DOHH2 (cell line): ENCODE measurements around the gene CLTA.
"Not testable (repeated sequence)": the region's sequence is repeated elsewhere in the genome, so short reads cannot be mapped to it uniquely, and the experiment has no call there.

Source experiments
- H3F3A ChIP-seq: fragments of 200-600 bp; sonication (generic), shearing (Covaris generic); 2 replicates; pipeline ENCODE4 v1.6.0; 2016; ENCODE audit warnings: antibody characterized with exemption, mild to moderate bottlenecking; ENCODE audit not compliant: control insufficient read depth, insufficient read depth
- H3K27ac ChIP-seq: fragments of 200-600 bp; sonication (generic); 2 replicates; pipeline ENCODE4 v1.5.1; 2014; ENCODE audit warnings: low read depth, mild to moderate bottlenecking, low read length, moderate library complexity
- H3K27me3 ChIP-seq: fragments of 200-600 bp; sonication (generic); 2 replicates; pipeline ENCODE4 v1.6.1; 2014; ENCODE audit warnings: mild to moderate bottlenecking, low read length, mixed read lengths; ENCODE audit not compliant: control insufficient read depth
- H3K36me3 ChIP-seq: fragments of 200-600 bp; sonication (generic); 2 replicates; pipeline ENCODE4 v1.6.1; 2014; ENCODE audit warnings: mild to moderate bottlenecking, low read length, moderate library complexity, mixed read lengths; ENCODE audit not compliant: control insufficient read depth
- H3K4me1 ChIP-seq: fragments of 200-600 bp; sonication (generic); 2 replicates; pipeline ENCODE4 v1.6.1; 2014; ENCODE audit warnings: mild to moderate bottlenecking, low read length, mixed read lengths; ENCODE audit not compliant: control insufficient read depth
- H3K4me2 ChIP-seq: fragments of 200-600 bp; sonication (generic); 2 replicates; pipeline ENCODE4 v1.6.0; 2014; ENCODE audit warnings: mild to moderate bottlenecking, low read length, moderate library complexity
- H3K4me3 ChIP-seq: fragments of 200-600 bp; sonication (generic); 2 replicates; pipeline ENCODE4 v1.5.1; 2014; ENCODE audit warnings: mild to moderate bottlenecking, low read length, mixed read lengths
- H3K79me2 ChIP-seq: fragments of 200-600 bp; sonication (generic); 2 replicates; pipeline ENCODE4 v1.6.1; 2014; ENCODE audit warnings: mild to moderate bottlenecking, low read length, mixed read lengths; ENCODE audit not compliant: control insufficient read depth
- H3K9me2 ChIP-seq: fragments of 200-600 bp; sonication (generic); replicated peaks from 2 replicates; pipeline ENCODE4 v1.6.1; 2014; ENCODE audit warnings: mild to moderate bottlenecking, low read length, mixed read lengths; ENCODE audit not compliant: control insufficient read depth
- H3K9me3 ChIP-seq: fragments of 200-600 bp; sonication (generic); 2 replicates; pipeline ENCODE4 v1.6.1; 2014; ENCODE audit warnings: antibody characterized with exemption, low read length, mixed read lengths; ENCODE audit not compliant: control insufficient read depth, insufficient read depth
- H4K20me1 ChIP-seq: fragments of 200-600 bp; sonication (generic); 2 replicates; pipeline ENCODE4 v1.6.0; 2014; ENCODE audit warnings: low read depth, mild to moderate bottlenecking, antibody characterized with exemption, low read length, moderate library complexity; ENCODE audit not compliant: control insufficient read depth, insufficient read depth
- EZH2phosphoT487 ChIP-seq: fragments of 200-600 bp; sonication (generic); IDR thresholded peaks from 2 replicates; pipeline ENCODE4 v1.6.1; 2017; ENCODE audit warnings: borderline replicate concordance, mild to moderate bottlenecking, antibody characterized with exemption, low read length, moderate library complexity, mixed read lengths
- TF ChIP-seq, protein P1 (sequence below): fragments of 200-600 bp; sonication (generic); IDR thresholded peaks from one replicate; pipeline ENCODE4 v1.5.1; 2014; ENCODE audit warnings: antibody characterized with exemption, mild to moderate bottlenecking, low read depth, low read length; ENCODE audit not compliant: poor library complexity, severe bottlenecking

The CLTA gene

DNA sequence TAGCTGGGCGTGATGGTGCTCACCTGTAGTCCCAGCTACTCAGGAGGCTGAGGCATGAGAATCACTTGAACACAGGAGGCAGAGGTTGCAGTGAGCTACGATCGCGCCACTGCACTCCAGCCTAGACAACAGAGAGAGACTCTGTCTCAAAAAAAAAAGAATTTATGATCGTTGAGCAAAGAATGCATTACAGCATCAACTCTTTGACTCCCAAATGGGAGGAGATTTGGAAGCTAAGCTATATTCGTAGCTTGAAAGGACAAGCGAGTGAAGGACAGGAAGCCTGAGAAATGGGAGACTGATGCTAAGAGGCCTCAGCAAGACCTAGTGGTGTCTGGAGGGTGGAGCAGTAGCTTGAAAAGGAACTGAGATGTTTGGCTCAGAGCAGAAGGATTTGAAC lies 31.8 kb upstream of the CLTA start:
- Histone ChIP-seq H3K27me3 (peaks cover 1% of the 10 kb centered on the region; the same call in 1 of the 2 replicates), H3K36me3 (no peaks in the 10 kb centered on the region), H3K27ac (no peak overlapping the region), H3K4me1 (peaks cover 8% of the 10 kb centered on the region), H4K20me1 (no peaks in the 10 kb centered on the region), H3K4me3 (no peak overlapping the region), H3K79me2 (no peaks in the 10 kb centered on the region), H3K9me3 (no peaks in the 10 kb centered on the region), H3K9me2 (no peaks in the 10 kb centered on the region), H3F3A (peaks cover 6% of the 10 kb centered on the region; the same call in 1 of the 2 replicates), H3K4me2 (no peak overlapping the region)
- TF ChIP-seq, protein P1, sequence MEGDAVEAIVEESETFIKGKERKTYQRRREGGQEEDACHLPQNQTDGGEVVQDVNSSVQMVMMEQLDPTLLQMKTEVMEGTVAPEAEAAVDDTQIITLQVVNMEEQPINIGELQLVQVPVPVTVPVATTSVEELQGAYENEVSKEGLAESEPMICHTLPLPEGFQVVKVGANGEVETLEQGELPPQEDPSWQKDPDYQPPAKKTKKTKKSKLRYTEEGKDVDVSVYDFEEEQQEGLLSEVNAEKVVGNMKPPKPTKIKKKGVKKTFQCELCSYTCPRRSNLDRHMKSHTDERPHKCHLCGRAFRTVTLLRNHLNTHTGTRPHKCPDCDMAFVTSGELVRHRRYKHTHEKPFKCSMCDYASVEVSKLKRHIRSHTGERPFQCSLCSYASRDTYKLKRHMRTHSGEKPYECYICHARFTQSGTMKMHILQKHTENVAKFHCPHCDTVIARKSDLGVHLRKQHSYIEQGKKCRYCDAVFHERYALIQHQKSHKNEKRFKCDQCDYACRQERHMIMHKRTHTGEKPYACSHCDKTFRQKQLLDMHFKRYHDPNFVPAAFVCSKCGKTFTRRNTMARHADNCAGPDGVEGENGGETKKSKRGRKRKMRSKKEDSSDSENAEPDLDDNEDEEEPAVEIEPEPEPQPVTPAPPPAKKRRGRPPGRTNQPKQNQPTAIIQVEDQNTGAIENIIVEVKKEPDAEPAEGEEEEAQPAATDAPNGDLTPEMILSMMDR: no peak
- TF ChIP-seq EZH2phosphoT487: no peak

DNA sequence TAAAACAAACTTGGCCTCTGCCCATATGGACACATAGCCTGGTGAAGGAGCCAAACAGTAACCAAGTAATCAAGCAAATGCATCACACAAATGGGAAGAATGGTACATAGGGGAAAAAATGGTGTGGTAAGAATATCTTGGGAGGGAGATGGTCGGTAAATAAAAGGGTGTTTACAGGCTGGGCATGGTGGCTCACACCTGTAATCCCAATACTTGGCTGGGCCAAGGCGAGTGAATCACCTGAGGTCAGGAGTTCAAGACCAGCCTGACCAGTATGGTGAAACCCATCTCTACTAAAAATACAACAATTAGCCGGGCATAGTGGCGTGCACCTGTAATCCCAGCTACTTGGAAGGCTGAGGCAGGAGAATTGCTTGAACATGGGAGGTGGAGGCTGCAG lies 31.2 kb upstream of the CLTA start:
- H3K36me3 ChIP-seq, H3K9me2 ChIP-seq, H3K79me2 ChIP-seq, H3K27me3 ChIP-seq, H3F3A ChIP-seq, H3K9me3 ChIP-seq, H3K4me1 ChIP-seq, H4K20me1 ChIP-seq, H3K4me2 ChIP-seq, H3K27ac ChIP-seq, H3K4me3 ChIP-seq: not testable (repeated sequence)

DNA sequence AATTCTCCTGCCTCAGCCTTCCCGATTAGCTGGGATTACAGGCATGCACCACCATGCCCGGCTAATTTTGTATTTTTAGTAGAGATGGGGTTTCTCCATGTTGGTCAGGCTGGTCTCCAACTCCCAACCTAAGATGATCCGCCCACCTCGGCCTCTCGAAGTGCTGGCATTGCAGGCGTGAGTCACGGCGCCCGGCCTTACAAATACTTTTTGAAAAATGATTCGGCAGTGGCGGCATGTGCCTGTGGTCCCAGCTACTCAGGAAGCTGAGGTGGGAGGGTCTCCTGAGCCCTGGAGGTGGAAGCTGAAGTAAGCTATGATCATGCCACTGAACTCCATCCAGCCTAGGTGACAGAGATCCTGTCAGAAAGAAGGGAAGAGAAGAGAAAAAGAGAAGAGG lies 30.6 kb upstream of the CLTA start:
- not testable (repeated sequence) for H3K79me2 ChIP-seq, H3K36me3 ChIP-seq, H3F3A ChIP-seq, H3K9me2 ChIP-seq, H3K4me3 ChIP-seq, H4K20me1 ChIP-seq, H3K4me1 ChIP-seq, H3K4me2 ChIP-seq, H3K9me3 ChIP-seq, H3K27ac ChIP-seq
- peaks cover 12% of the 10 kb centered on the region; the same call in 1 of the 2 replicates for H3K27me3 ChIP-seq

DNA sequence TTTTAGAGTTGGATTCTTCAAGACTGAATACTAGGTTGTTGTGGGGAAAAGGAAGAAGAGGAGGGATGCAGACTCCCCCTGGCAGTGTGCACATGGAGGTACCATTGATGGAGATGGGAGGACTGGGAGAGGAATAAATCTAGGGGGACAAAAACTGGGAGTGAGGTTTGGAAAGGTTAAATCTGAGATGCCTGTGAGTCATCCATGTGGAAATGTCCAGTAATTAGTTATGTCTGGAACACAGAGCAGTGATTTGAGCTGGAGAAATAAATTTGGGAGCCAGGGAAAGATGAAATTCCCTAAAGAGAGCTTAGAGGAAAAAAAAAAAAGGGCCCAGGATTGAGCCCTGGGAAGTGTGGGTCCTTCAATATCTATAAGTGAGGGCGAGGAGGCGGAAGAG lies 29.5 kb upstream of the CLTA start:
- TF ChIP-seq, protein P1: no peak
- TF ChIP-seq EZH2phosphoT487: no peak
- H3K27me3 ChIP-seq: peaks cover 14% of the 10 kb centered on the region
- no peaks in the 10 kb centered on the region for H3K36me3 ChIP-seq
- H4K20me1 ChIP-seq: no peaks in the 10 kb centered on the region
- H3K4me3 ChIP-seq: no peak overlapping the region
- no peak overlapping the region for H3K27ac ChIP-seq
- H3K4me2 ChIP-seq: no peak overlapping the region
- no peaks in the 10 kb centered on the region for H3F3A ChIP-seq
- H3K9me2 ChIP-seq: no peaks in the 10 kb centered on the region
- peaks cover under 1% of the 10 kb centered on the region for H3K4me1 ChIP-seq
- H3K9me3 ChIP-seq: no peaks in the 10 kb centered on the region
- no peaks in the 10 kb centered on the region for H3K79me2 ChIP-seq
